GM12874 (cell line): ENCODE results near the gene PDZRN4.

Source experiments
- CTCF ChIP-seq: IDR thresholded peaks from 2 replicates; pipeline ENCODE4 v1.5.1; 2011; ENCODE audit warnings: low read depth, mild to moderate bottlenecking, control low read depth, low read length, moderate library complexity; ENCODE audit not compliant: insufficient read depth

Gene PDZRN4

GRCh38 chr12:41604830-41605229, 416.7 kb downstream of the PDZRN4 start:
- no peak for TF ChIP-seq CTCF

GRCh38 chr12:41605545-41606305, 417.6 kb downstream of the PDZRN4 start:
- TF ChIP-seq CTCF = no peak

GRCh38 chr12:41606468-41607445, 418.6 kb downstream of the PDZRN4 start:
- no peak for TF ChIP-seq CTCF

GRCh38 chr12:41612892-41613557, 424.9 kb downstream of the PDZRN4 start:
- TF ChIP-seq CTCF = no peak

- no peak for TF ChIP-seq CTCF
These were observed 431.6 kb downstream of the PDZRN4 start for GRCh38 chr12:41619705-41620104.

GRCh38 chr12:41621291-41621690, 433.2 kb downstream of the PDZRN4 start:
- TF ChIP-seq CTCF = no peak
